ENCODE data around the gene GRIN2D.

GRIN2D gene

DNA sequence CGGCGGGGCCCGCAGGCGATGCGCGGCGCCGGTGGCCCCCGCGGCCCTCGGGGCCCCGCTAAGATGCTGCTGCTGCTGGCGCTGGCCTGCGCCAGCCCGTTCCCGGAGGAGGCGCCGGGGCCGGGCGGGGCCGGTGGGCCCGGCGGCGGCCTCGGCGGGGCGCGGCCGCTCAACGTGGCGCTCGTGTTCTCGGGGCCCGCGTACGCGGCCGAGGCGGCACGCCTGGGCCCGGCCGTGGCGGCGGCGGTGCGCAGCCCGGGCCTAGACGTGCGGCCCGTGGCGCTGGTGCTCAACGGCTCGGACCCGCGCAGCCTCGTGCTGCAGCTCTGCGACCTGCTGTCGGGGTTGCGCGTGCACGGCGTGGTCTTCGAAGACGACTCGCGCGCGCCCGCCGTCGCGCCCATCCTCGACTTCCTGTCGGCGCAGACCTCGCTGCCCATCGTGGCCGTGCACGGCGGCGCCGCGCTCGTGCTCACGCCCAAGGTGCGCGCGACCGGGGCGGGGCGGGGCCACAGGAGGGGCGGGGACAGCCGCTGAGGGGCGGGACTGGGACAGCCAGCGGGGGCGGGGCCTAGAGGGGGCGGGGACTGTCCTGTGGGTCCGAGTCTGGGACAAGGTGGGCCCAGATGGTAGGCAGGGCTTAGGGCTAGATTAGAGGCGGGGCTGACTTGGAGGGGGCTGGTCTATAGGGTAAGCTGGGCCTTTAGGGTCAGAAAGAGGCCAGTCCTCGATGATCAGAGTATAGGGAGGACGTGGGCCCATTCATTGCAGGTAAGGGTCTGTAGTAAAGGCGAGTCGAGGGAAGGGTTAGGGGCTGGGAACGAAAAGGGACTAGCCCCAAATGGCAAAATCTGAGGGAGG is 5.1 kb downstream of the GRIN2D start:
- DNase-seq, result peak; percentile 25

GRCh38 chr19:48400018-48400742 is 6.7 kb downstream of the GRIN2D start:
- DNase-seq, result no peak

DNA sequence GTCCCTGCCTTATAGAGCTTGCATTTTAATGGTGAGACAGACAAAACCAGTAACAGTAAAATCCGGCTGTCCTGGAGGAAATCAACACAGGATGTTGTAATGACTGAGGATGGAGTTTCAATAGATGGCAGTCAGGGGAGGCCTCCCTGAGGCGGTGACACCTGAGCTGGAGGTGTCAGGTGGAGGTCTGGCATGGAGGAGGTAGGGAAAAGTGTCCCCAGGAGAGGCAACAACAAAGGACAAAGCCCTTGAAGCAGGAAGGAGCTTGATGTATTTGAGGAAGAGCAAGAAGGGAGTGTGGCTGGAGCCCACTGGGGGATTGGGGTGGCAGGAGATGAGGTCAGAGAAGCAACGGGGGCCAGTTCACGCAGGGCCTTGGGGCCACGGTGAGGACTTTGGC is 7.8 kb downstream of the GRIN2D start:
- no peak for DNase-seq

GRCh38 chr19:48403606-48404005 is 10.1 kb downstream of the GRIN2D start:
- DNase-seq, result peak; percentile 63

DNA sequence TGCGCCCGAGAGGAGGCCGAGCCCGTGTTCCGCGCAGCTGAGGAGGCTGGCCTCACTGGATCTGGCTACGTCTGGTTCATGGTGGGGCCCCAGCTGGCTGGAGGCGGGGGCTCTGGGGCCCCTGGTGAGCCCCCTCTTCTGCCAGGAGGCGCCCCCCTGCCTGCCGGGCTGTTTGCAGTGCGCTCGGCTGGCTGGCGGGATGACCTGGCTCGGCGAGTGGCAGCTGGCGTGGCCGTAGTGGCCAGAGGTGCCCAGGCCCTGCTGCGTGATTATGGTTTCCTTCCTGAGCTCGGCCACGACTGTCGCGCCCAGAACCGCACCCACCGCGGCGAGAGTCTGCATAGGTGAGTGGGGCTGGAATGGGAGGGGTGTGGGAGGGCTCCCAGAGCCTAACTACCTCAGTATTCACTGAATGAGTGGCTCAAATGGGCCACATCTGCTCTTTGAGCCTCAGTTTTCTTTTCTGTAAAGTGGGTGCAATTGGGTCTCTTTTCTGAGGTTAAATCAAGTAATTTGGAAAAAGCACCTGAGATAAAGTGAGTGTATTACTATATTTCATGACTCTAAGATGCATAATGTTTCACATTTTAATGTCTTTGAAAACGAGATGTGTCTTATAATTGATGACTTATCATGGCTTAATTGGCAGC is 11.7 kb downstream of the GRIN2D start:
- no peak for DNase-seq

DNA sequence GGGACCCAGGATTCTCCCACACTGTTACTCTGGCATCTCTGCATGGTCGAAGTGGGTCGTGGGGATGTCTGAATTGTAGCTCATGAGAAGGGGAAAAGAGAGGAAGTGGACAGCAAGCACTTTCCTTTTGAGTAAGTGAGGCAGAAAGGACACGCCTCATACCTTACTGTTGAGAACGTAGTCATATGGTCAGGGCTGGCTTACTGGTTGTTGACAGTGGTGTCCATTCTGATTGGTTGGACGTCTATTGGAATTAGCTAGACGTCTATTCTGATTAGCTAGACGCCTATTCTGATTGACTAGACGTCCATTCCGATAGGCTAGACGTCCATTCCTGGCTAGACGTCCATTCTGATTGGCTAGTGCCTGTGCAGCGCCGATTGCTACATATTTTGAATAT is 12.4 kb downstream of the GRIN2D start:
- DNase-seq, result no peak

GRCh38 chr19:48413879-48414587 is 20.6 kb downstream of the GRIN2D start:
- DNase-seq, result no peak

DNA sequence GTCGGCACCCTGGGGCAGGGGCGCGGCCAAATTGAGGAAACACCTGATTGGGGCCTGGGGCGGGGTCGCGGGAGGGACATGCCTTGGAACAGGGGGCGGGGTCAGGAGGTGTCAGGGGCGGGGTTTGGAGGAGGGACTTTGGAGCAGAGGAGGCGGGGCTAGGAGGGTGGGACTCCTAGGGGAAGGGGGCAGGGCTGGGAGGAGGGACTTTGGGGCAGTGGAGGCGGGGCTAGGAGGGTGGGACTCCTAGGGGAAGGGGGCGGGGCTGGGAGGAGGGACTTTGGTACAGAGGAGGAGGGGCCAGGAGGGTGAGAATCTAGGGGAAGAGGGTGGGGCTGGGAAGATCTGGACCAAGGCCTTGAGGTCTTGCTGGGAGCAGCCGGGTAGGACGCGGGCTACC is 21.9 kb downstream of the GRIN2D start:
- no peak for DNase-seq

- DNase-seq, result no peak
These were observed 22.3 kb downstream of the GRIN2D start for GRCh38 chr19:48415806-48416221.

DNA sequence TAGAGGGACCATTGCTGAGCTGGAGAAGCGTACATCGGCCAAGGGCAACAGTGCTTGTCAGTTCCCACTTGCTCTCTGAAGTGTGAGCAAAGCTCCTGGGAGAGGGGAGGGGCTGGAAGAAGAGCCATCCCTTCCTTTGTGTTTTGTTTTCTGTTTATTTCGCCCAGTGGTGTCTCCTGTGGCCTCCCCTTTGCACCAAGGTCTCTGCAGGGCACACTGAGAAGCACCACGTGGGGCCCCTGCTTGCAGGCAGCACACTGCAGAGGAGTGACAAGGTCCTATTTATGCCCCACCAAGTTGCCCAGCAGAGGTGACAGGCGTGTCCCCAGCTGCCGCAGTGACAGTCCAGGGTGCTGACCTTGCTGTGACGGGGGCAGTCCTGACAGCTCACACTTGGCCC is 24.0 kb downstream of the GRIN2D start:
- no peak for DNase-seq

- DNase-seq, result no peak
These were observed 25.0 kb downstream of the GRIN2D start for GRCh38 chr19:48418317-48419064.

DNA sequence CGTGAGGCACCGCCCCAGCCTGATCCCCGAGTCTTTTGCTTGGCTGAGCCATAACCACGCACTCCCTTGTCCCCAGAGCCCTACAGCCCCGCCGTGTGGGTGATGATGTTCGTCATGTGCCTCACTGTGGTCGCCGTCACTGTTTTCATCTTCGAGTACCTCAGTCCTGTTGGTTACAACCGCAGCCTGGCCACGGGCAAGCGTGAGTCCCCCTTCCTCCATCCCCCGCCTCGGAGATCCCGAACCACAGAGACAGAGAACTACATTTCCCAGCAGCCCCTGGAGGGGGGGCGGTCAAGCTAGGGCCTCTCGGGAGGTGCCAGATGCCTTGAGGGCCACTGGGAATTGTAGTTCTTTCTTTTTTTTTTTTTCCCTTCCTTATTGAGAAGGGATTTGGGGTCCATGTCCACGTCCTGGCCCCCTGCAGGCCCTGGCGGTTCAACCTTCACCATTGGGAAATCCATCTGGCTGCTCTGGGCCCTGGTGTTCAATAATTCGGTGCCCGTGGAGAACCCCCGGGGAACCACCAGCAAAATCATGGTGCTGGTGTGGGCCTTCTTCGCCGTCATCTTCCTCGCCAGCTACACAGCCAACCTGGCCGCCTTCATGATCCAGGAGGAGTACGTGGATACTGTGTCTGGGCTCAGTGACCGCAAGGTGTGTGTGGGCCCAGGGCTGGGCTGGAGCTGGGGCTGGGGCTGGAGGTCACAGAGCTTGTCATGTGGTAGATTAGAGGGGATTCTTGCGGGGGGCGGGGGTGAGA is 25.9 kb downstream of the GRIN2D start:
- no peak for DNase-seq

DNA sequence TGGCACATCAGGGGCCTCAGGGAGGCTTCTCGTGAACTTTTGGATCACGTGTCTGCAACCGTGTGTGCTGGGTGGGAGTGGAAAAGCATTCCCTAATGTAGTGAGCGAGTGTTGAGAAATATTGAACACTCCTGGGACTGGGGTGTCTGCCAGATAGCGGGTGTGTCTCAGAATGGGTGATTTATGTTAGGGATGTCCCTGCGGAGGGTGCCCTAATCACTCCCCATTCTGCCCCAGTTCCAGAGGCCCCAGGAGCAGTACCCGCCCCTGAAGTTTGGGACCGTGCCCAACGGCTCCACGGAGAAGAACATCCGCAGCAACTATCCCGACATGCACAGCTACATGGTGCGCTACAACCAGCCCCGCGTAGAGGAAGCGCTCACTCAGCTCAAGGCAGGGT is 28.1 kb downstream of the GRIN2D start:
- no peak for DNase-seq

DNA sequence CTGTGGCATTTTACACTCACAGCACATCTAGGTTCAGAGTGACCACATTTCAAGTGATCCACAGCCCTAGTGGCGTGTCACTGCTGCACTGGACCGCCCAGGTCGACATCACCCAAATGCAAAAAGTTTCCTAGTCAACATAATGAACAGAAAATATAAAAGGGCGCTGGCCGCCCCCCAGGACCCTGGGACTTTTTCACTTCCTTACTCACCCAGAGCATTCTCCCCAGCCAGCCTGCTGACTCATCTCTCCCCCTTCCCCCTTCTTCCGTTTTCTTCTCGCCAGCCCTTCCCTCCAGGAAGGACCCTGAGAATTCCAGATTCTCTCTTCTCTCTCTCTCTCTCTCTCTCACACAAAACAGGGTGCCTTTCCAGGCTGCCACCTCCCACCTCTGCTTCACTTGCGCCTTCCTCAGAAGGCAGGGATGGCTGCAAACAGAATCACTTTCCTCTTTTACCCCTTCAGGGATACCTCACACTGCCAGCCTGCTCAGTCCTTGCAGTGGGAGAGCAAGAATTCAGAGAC is 31.3 kb downstream of the GRIN2D start:
- DNase-seq, result no peak

- no peak for DNase-seq
These were observed 35.2 kb downstream of the GRIN2D start for GRCh38 chr19:48428670-48429069.

DNA sequence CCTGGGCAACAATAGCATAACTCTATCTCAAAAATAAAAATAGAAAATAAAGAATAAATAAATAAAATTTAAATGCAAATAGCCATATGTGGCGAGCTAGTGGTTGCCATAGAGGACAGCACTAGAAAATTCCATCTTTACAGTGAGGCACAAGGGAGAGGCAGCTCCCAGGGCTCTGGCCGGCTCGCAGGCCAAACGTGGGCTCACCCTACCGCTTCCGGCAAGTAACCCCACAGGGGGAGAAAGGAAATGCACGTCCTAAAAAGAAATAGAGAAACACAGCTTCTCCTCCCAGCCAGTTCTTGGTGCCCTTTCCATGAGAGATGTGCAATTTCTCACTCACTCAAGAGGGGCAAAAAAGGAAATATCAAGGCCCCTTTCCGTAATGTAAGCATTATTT is 39.9 kb downstream of the GRIN2D start:
- no peak for DNase-seq

- no peak for DNase-seq
These were observed 43.1 kb downstream of the GRIN2D start for GRCh38 chr19:48436586-48436985.

- no peak for DNase-seq
These were observed 48.0 kb downstream of the GRIN2D start for GRCh38 chr19:48441360-48442050.

- no peak for DNase-seq
These were observed 48.9 kb downstream of the GRIN2D start for GRCh38 chr19:48442116-48443035.

DNA sequence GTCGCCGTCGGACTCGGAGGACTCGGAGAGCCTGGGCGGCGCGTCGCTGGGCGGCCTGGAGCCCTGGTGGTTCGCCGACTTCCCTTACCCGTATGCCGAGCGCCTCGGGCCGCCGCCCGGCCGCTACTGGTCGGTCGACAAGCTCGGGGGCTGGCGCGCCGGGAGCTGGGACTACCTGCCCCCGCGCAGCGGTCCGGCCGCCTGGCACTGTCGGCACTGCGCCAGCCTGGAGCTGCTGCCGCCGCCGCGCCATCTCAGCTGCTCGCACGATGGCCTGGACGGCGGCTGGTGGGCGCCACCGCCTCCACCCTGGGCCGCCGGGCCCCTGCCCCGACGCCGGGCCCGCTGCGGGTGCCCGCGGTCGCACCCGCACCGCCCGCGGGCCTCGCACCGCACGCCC is 49.8 kb downstream of the GRIN2D start:
- DNase-seq, result no peak
